ENCODE measurements around the gene MAGOH. TPM values are rescaled to one million over a fixed set of nuclear protein-coding genes. Genes with fewer than 3 reads are reported as not detected.

MAGOH gene
- total RNA-seq, 1 donor from 2014 or later = 42.4 TPM

DNA sequence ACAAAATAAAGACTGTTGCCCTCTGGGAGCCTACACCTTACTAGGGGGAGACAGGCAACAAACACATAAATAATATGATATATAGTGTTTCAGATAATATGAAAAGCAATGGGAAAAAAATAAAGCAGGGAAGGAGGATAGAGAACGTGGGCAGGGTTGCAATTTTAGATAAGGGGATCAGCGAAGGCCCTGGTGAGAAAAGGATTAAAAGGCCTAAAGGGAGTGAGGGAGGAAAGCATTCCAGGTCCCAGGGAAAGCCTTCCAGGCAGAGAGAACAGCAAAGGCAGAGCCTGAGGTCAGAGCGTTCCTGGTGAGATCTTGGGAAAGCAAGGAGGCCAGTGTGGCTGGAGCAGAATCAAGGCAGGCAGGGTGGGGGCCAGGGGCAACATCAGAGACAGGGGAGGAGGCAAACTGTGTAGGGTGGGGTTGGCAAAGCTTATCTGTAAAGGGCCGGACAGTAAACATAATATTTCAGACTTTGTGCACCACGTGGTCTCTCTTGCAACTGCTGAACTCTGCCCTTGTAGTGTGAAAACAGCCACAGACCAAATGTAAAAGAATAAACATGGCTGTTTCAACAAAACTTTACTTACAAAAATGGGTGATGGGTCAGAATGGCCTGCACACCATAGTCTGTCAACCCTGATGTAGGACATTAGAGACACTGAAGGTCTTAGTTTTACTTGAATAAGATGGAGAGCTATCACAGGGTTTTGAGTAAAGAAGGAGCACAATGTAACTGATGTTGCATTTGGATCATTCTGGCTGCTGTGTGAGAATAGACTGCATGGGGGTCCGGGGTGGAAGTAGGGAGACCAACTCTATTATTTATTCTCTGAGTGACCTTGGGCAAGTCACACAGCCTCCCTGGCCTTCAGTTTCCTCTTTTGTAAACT lies 55.0 kb downstream of the MAGOH start:
- TF ChIP-seq, protein P1, sequence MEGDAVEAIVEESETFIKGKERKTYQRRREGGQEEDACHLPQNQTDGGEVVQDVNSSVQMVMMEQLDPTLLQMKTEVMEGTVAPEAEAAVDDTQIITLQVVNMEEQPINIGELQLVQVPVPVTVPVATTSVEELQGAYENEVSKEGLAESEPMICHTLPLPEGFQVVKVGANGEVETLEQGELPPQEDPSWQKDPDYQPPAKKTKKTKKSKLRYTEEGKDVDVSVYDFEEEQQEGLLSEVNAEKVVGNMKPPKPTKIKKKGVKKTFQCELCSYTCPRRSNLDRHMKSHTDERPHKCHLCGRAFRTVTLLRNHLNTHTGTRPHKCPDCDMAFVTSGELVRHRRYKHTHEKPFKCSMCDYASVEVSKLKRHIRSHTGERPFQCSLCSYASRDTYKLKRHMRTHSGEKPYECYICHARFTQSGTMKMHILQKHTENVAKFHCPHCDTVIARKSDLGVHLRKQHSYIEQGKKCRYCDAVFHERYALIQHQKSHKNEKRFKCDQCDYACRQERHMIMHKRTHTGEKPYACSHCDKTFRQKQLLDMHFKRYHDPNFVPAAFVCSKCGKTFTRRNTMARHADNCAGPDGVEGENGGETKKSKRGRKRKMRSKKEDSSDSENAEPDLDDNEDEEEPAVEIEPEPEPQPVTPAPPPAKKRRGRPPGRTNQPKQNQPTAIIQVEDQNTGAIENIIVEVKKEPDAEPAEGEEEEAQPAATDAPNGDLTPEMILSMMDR (IDR thresholded peaks at IDR 0.05; ENCODE audit: insufficient read depth, low read length, poor library complexity, severe bottlenecking) = no peak
- H3K27me3 ChIP-seq (ENCODE audit: control insufficient read depth, insufficient read depth, low read length) = no peaks in the 10 kb centered on the region
- no peak overlapping the region for H3K4me3 ChIP-seq (ENCODE audit: low read depth, low read length)
- DNase-seq (ENCODE audit: low read depth) = no peak
- H3K36me3 ChIP-seq (ENCODE audit: control insufficient read depth, insufficient read depth, low read length) = no peaks in the 10 kb centered on the region

DNA sequence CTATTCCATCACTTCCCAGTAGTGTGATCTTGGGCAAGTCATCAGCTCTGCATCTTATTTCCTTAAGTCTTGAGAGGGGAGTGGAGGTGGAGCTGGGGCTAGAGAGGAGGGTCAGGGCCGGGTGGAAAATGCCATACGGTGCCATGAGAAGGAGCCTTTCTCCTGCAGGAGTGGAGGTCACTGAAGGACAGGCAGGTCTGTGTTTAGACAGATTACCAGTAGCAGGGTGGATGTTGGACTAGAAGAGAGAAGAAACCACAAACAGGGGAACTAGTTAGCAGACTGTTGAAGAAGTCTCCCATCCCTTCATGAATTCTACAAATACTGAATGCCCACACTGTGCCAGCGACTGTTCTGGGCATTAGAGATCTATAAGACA lies 55.6 kb downstream of the MAGOH start:
- TF ChIP-seq, protein P1 (IDR thresholded peaks at IDR 0.05; ENCODE audit: insufficient read depth, low read length, poor library complexity, severe bottlenecking) = no peak
- no peaks in the 10 kb centered on the region for H3K27me3 ChIP-seq (ENCODE audit: control insufficient read depth, insufficient read depth, low read length)
- no peak for DNase-seq (ENCODE audit: low read depth)

DNA sequence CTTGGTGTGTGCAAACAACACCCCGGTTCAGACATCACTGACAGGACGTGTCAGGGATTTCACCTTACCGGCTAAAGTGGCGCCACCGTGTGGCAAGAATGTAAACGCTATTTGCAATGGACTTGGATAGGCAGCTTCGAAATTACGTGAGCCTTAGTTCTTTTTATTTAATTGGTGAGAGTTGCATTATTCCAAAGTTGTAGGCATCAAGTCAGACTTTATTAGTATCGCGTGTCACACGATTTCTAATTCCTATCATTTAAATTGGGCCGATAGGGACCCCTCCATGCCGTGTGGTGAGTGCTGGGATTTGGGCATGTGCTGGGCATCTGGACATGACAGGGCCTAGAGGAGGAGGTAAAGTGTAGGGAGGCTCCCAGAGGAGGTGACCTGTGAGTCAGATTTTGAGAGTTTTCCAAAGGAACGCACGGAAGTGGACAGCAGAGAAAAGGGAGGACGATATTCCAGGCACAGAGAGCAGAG lies 56.2 kb downstream of the MAGOH start:
- no peaks in the 10 kb centered on the region for H3K36me3 ChIP-seq (ENCODE audit: control insufficient read depth, insufficient read depth, low read length)
- H3K4me3 ChIP-seq (ENCODE audit: low read depth, low read length) = no peak overlapping the region
- H3K27me3 ChIP-seq (ENCODE audit: control insufficient read depth, insufficient read depth, low read length) = no peaks in the 10 kb centered on the region
- TF ChIP-seq, protein P1 (IDR thresholded peaks at IDR 0.05; ENCODE audit: insufficient read depth, low read length, poor library complexity, severe bottlenecking) = peak; percentile 72
- DNase-seq (ENCODE audit: low read depth) = peak; percentile 38

More for the DNA sequence above, 55.6 kb downstream of the MAGOH start:
- Histone ChIP-seq H3K4me3 (ENCODE audit: low read depth, low read length) (no peak overlapping the region), H3K36me3 (ENCODE audit: control insufficient read depth, insufficient read depth, low read length) (no peaks in the 10 kb centered on the region)

DNA sequence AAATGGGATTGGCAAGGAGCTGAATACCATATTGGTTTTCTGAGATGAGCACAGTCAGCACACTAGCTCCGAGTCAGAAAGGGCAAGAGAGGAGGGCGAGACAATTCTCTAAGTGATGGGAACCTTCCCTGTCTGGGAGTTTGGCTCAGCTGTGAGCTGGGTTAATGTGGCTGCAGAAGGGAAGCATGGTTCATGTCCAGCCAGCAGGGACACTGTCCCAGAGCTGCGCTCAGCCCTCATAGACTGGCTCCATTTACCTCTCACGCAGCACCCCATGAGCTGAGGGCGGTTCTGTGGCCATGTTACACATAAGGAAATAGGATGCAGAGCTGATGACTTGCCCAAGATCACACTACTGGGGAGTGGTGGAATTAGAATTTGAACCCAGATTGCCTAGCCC lies 57.4 kb downstream of the MAGOH start:
- DNase-seq (ENCODE audit: low read depth) = no peak
- no peaks in the 10 kb centered on the region for H3K27me3 ChIP-seq (ENCODE audit: control insufficient read depth, insufficient read depth, low read length)
- TF ChIP-seq, protein P1 (IDR thresholded peaks at IDR 0.05; ENCODE audit: insufficient read depth, low read length, poor library complexity, severe bottlenecking) = no peak
- no peak overlapping the region for H3K4me3 ChIP-seq (ENCODE audit: low read depth, low read length)
- H3K36me3 ChIP-seq (ENCODE audit: control insufficient read depth, insufficient read depth, low read length) = no peaks in the 10 kb centered on the region

DNA sequence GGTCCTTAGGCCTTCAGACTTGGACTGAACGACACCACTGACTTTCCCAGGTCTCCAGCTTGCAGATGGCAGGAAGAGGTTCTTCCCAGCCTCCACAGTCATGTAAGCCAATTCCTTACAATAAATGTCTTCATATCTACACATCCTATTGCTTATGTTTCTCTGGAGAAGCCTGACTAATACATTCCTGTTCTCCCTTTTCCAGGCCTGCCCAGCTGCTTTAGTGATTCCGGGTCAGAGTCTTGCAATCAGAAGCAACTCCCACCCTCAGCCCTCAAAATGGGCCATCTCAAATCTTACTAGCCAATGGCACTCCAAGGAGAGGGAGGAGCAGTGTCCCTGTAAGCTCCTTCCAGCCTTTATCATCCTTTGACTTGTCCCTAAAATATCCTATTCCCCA lies 58.1 kb downstream of the MAGOH start:
- no peak for DNase-seq (ENCODE audit: low read depth)
- H3K4me3 ChIP-seq (ENCODE audit: low read depth, low read length) = no peak overlapping the region
- no peaks in the 10 kb centered on the region for H3K27me3 ChIP-seq (ENCODE audit: control insufficient read depth, insufficient read depth, low read length)
- TF ChIP-seq, protein P1 (IDR thresholded peaks at IDR 0.05; ENCODE audit: insufficient read depth, low read length, poor library complexity, severe bottlenecking) = no peak
- H3K36me3 ChIP-seq (ENCODE audit: control insufficient read depth, insufficient read depth, low read length) = no peaks in the 10 kb centered on the region

Other genes with a start within 250 kb of the MAGOH start
- not detected in 2 replicates for gene PODN, start 176.3 kb downstream of the MAGOH start, total RNA-seq
- gene SLC1A7, start 95.9 kb downstream of the MAGOH start, total RNA-seq = not detected in 2 replicates
- gene CPT2, start 41.7 kb downstream of the MAGOH start, total RNA-seq = 14.1 and 20.7 TPM in 2 replicates
- gene CZIB, start 17.9 kb downstream of the MAGOH start, total RNA-seq = 54.8 and 55.9 TPM in 2 replicates
- 7.5 and 9.5 TPM in 2 replicates for gene LRP8, start 89.6 kb upstream of the MAGOH start, total RNA-seq
- gene DMRTB1, start 220.9 kb upstream of the MAGOH start, total RNA-seq = not detected in 2 replicates